HEK293 (cell line): ENCODE data around the gene KLHL17.

Experiments used
- MYNN ChIP-seq: fragments of 450-650 bp; formaldehyde crosslinking; IDR thresholded peaks from 2 replicates; pipeline ENCODE4 v1.5.1; 2016; ENCODE audit warnings: missing biosample characterization, missing genetic modification characterization, borderline replicate concordance
- YY1 ChIP-seq: fragments of 450-650 bp; formaldehyde crosslinking; IDR thresholded peaks from 2 replicates; pipeline ENCODE4 v1.5.1; 2018; ENCODE audit warnings: missing biosample characterization, missing genetic modification characterization
- ZNF302 ChIP-seq: fragments of 450-650 bp; formaldehyde crosslinking; IDR thresholded peaks from 2 replicates; pipeline ENCODE4 v1.5.1; 2016; ENCODE audit warnings: missing biosample characterization, missing genetic modification characterization, low read depth
- ZNF311 ChIP-seq: fragments of 450-650 bp; formaldehyde crosslinking; IDR thresholded peaks from 2 replicates; pipeline ENCODE4 v1.5.1; 2017; ENCODE audit warnings: missing biosample characterization, missing genetic modification characterization, borderline replicate concordance
- ZNF366 ChIP-seq: fragments of 450-650 bp; formaldehyde crosslinking; conservative IDR thresholded peaks from 2 replicates; pipeline ENCODE4 v1.5.1; 2016; ENCODE audit warnings: missing biosample characterization, missing genetic modification characterization
- ZNF473 ChIP-seq: fragments of 450-650 bp; formaldehyde crosslinking; IDR thresholded peaks from 2 replicates; pipeline ENCODE4 v1.5.1; 2017; ENCODE audit warnings: missing biosample characterization, missing genetic modification characterization
- ZNF660 ChIP-seq: fragments of 450-650 bp; IDR thresholded peaks from 2 replicates; pipeline ENCODE4 v1.5.1; 2018; ENCODE audit warnings: missing biosample characterization, mild to moderate bottlenecking, missing genetic modification characterization
- ZSCAN30 ChIP-seq: fragments of 450-650 bp; IDR thresholded peaks from 2 replicates; pipeline ENCODE4 v1.5.1; 2018; ENCODE audit warnings: missing biosample characterization, mild to moderate bottlenecking, missing genetic modification characterization, moderate library complexity
- TF ChIP-seq, protein P1 (sequence below): fragments of 450-650 bp; formaldehyde crosslinking; IDR thresholded peaks from 2 replicates; pipeline ENCODE4 v1.5.1; 2016; ENCODE audit warnings: missing biosample characterization, missing genetic modification characterization
- TF ChIP-seq, protein P2 (sequence below): fragments of 450-650 bp; formaldehyde crosslinking; IDR thresholded peaks from 2 replicates; pipeline ENCODE4 v1.5.1; 2017; ENCODE audit warnings: missing biosample characterization, missing genetic modification characterization
- TF ChIP-seq, protein P3 (sequence below): fragments of 450-650 bp; formaldehyde crosslinking; optimal IDR thresholded peaks from 2 replicates; pipeline ENCODE3; 2016; ENCODE audit warnings: missing biosample characterization, mild to moderate bottlenecking, missing genetic modification characterization
- TF ChIP-seq, protein P4 (sequence below): fragments of 450-650 bp; formaldehyde crosslinking; IDR thresholded peaks from 2 replicates; pipeline ENCODE4 v1.5.1; 2016; ENCODE audit warnings: missing biosample characterization, missing genetic modification characterization

DNA sequence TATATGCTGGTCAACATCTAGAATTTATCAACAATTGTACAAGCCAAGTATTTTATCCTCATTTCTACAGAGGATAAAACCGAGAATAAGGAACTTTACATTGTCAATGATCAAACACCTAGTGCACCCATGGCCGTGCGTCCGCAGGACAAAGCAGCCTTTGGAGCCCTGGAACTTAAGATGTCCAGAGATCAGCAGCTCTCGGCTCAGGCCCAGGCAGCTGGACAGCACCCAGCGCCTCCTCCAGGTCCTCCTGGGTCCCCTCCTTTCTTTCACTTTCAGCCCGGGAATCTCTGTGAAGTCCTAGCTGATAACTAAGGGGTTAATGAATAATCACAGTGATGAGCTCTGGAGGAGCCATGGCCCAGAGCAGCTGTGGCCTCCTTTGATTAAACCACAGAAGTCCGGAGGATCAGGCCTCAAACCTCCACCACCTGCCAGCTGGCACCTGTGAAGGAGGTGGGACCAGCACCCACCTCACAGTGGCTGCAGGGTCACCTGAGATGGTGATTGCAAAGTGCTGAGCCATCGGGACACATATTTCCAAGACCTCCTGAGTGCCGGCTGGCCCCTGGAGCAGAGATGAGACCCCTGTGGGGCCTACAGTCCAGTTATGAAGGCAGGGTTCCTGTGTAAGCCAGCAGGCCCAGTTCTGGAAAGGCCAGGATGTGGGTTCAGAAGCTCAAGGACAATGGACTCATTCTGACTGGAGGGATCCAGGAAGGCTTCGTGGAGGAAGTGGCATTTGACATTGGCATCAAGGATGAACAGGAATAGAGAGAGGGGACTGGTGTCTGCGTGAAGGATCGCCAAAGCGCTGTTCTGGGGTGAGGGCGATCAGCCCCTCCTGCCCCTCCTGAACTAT is 48.3 kb upstream of the KLHL17 start:
- TF ChIP-seq, protein P1, sequence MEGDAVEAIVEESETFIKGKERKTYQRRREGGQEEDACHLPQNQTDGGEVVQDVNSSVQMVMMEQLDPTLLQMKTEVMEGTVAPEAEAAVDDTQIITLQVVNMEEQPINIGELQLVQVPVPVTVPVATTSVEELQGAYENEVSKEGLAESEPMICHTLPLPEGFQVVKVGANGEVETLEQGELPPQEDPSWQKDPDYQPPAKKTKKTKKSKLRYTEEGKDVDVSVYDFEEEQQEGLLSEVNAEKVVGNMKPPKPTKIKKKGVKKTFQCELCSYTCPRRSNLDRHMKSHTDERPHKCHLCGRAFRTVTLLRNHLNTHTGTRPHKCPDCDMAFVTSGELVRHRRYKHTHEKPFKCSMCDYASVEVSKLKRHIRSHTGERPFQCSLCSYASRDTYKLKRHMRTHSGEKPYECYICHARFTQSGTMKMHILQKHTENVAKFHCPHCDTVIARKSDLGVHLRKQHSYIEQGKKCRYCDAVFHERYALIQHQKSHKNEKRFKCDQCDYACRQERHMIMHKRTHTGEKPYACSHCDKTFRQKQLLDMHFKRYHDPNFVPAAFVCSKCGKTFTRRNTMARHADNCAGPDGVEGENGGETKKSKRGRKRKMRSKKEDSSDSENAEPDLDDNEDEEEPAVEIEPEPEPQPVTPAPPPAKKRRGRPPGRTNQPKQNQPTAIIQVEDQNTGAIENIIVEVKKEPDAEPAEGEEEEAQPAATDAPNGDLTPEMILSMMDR (tag by site-specific recombination) = no peak
- TF ChIP-seq, protein P2, sequence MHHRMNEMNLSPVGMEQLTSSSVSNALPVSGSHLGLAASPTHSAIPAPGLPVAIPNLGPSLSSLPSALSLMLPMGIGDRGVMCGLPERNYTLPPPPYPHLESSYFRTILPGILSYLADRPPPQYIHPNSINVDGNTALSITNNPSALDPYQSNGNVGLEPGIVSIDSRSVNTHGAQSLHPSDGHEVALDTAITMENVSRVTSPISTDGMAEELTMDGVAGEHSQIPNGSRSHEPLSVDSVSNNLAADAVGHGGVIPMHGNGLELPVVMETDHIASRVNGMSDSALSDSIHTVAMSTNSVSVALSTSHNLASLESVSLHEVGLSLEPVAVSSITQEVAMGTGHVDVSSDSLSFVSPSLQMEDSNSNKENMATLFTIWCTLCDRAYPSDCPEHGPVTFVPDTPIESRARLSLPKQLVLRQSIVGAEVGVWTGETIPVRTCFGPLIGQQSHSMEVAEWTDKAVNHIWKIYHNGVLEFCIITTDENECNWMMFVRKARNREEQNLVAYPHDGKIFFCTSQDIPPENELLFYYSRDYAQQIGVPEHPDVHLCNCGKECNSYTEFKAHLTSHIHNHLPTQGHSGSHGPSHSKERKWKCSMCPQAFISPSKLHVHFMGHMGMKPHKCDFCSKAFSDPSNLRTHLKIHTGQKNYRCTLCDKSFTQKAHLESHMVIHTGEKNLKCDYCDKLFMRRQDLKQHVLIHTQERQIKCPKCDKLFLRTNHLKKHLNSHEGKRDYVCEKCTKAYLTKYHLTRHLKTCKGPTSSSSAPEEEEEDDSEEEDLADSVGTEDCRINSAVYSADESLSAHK (tag by site-specific recombination) = no peak
- no peak for TF ChIP-seq ZNF660
- TF ChIP-seq YY1 = no peak
- TF ChIP-seq ZNF366 (tag by site-specific recombination) = no peak
- TF ChIP-seq, protein P3, sequence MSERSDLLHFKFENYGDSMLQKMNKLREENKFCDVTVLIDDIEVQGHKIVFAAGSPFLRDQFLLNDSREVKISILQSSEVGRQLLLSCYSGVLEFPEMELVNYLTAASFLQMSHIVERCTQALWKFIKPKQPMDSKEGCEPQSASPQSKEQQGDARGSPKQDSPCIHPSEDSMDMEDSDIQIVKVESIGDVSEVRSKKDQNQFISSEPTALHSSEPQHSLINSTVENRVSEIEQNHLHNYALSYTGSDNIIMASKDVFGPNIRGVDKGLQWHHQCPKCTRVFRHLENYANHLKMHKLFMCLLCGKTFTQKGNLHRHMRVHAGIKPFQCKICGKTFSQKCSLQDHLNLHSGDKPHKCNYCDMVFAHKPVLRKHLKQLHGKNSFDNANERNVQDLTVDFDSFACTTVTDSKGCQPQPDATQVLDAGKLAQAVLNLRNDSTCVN = no peak
- no peak for TF ChIP-seq ZNF473
- TF ChIP-seq, protein P4, sequence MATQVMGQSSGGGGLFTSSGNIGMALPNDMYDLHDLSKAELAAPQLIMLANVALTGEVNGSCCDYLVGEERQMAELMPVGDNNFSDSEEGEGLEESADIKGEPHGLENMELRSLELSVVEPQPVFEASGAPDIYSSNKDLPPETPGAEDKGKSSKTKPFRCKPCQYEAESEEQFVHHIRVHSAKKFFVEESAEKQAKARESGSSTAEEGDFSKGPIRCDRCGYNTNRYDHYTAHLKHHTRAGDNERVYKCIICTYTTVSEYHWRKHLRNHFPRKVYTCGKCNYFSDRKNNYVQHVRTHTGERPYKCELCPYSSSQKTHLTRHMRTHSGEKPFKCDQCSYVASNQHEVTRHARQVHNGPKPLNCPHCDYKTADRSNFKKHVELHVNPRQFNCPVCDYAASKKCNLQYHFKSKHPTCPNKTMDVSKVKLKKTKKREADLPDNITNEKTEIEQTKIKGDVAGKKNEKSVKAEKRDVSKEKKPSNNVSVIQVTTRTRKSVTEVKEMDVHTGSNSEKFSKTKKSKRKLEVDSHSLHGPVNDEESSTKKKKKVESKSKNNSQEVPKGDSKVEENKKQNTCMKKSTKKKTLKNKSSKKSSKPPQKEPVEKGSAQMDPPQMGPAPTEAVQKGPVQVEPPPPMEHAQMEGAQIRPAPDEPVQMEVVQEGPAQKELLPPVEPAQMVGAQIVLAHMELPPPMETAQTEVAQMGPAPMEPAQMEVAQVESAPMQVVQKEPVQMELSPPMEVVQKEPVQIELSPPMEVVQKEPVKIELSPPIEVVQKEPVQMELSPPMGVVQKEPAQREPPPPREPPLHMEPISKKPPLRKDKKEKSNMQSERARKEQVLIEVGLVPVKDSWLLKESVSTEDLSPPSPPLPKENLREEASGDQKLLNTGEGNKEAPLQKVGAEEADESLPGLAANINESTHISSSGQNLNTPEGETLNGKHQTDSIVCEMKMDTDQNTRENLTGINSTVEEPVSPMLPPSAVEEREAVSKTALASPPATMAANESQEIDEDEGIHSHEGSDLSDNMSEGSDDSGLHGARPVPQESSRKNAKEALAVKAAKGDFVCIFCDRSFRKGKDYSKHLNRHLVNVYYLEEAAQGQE (tag by site-specific recombination) = peak; percentile 63
- TF ChIP-seq ZNF311 (tag by site-specific recombination) = no peak
- no peak for TF ChIP-seq ZSCAN30 (tag by site-specific recombination)
- TF ChIP-seq MYNN = no peak
- TF ChIP-seq ZNF302 (tag by site-specific recombination) = no peak
